H9 (cell line): ENCODE measurements around the gene THRB. TPM values are rescaled to one million over a fixed set of nuclear protein-coding genes. Genes with fewer than 3 reads are reported as not detected.

ENCODE experiments used
- DNase-seq: peaks from one replicate; pipeline ENCODE4 v3.0.0-alpha.2; 2017
- H2AFZ ChIP-seq: one replicate; pipeline ENCODE4 v1.6.1; 2013; ENCODE audit warnings: mild to moderate bottlenecking, low read length, control low read depth, moderate library complexity
- H2AK5ac ChIP-seq: 2 replicates; pipeline ENCODE4 v1.6.1; 2013; ENCODE audit warnings: low read length, control low read depth, mixed read lengths; ENCODE audit not compliant: insufficient read length
- H2BK120ac ChIP-seq: one replicate; pipeline ENCODE4 v1.6.1; 2013; ENCODE audit warnings: low read depth, mild to moderate bottlenecking, low read length, control low read depth, inconsistent platforms; ENCODE audit not compliant: poor library complexity, severe bottlenecking
- H2BK12ac ChIP-seq: 2 replicates; pipeline ENCODE4 v1.6.1; 2013; ENCODE audit warnings: low read length, control low read depth, mixed read lengths, low read depth; ENCODE audit not compliant: insufficient read length
- H2BK15ac ChIP-seq: 2 replicates; pipeline ENCODE4 v1.6.1; 2013; ENCODE audit warnings: low read depth, low read length, control low read depth
- H2BK20ac ChIP-seq: one replicate; pipeline ENCODE4 v1.6.1; 2013; ENCODE audit warnings: low read depth, mild to moderate bottlenecking, low read length, control low read depth, inconsistent platforms; ENCODE audit not compliant: poor library complexity, severe bottlenecking
- H2BK5ac ChIP-seq: 2 replicates; pipeline ENCODE4 v1.6.1; 2013; ENCODE audit warnings: low read length, control low read depth, mixed read lengths; ENCODE audit not compliant: insufficient read length
- H3K14ac ChIP-seq: 2 replicates; pipeline ENCODE4 v1.6.1; 2013; ENCODE audit warnings: low read length, control low read depth; ENCODE audit not compliant: insufficient read depth
- H3K18ac ChIP-seq: 2 replicates; pipeline ENCODE4 v1.6.1; 2013; ENCODE audit warnings: low read depth, mild to moderate bottlenecking, mixed read lengths, low read length, control low read depth; ENCODE audit not compliant: insufficient read length
- H3K23ac ChIP-seq: 2 replicates; pipeline ENCODE4 v1.6.1; 2013; ENCODE audit warnings: low read length, control low read depth, mixed read lengths, low read depth; ENCODE audit not compliant: insufficient read length
- H3K23me2 ChIP-seq: 2 replicates; pipeline ENCODE4 v1.6.1; 2013; ENCODE audit warnings: low read depth, mild to moderate bottlenecking, mixed read lengths, low read length, control low read depth; ENCODE audit not compliant: insufficient read length, poor library complexity, severe bottlenecking
- H3K27ac ChIP-seq: 2 replicates; pipeline ENCODE4 v1.5.1; 2013; ENCODE audit warnings: low read length, control low read depth, mixed read lengths, low read depth; ENCODE audit not compliant: insufficient read length
- H3K27me3 ChIP-seq: 2 replicates; pipeline ENCODE4 v1.6.1; 2013; ENCODE audit warnings: low read length, control low read depth, inconsistent platforms; ENCODE audit not compliant: insufficient read depth
- H3K4ac ChIP-seq: 2 replicates; pipeline ENCODE4 v1.6.1; 2013; ENCODE audit warnings: low read depth, mild to moderate bottlenecking, control low read depth, inconsistent platforms, low read length, moderate library complexity
- H3K4me1 ChIP-seq: 2 replicates; pipeline ENCODE4 v1.6.1; 2013; ENCODE audit warnings: low read length, control low read depth, inconsistent platforms; ENCODE audit not compliant: insufficient read depth
- H3K4me2 ChIP-seq: 2 replicates; pipeline ENCODE4 v1.6.1; 2013; ENCODE audit warnings: low read length, control low read depth, mixed read lengths; ENCODE audit not compliant: insufficient read length, insufficient read depth
- H3K56ac ChIP-seq: 2 replicates; pipeline ENCODE4 v1.6.1; 2013; ENCODE audit warnings: low read depth, mild to moderate bottlenecking, mixed read lengths, low read length, control low read depth; ENCODE audit not compliant: insufficient read length
- H3K79me1 ChIP-seq: 2 replicates; pipeline ENCODE4 v1.6.1; 2013; ENCODE audit warnings: low read depth, mild to moderate bottlenecking, moderate library complexity, low read length, control low read depth, inconsistent platforms; ENCODE audit not compliant: insufficient read depth, poor library complexity, severe bottlenecking
- H3K79me2 ChIP-seq: 2 replicates; pipeline ENCODE4 v1.6.1; 2013; ENCODE audit warnings: low read length, control low read depth, inconsistent platforms; ENCODE audit not compliant: insufficient read depth
- H3K9ac ChIP-seq: 2 replicates; pipeline ENCODE4 v1.6.1; 2013; ENCODE audit warnings: low read length, control low read depth, mixed read lengths; ENCODE audit not compliant: insufficient read length; ENCODE audit errors: extremely low read depth
- H3K9me3 ChIP-seq: one replicate; pipeline ENCODE4 v1.6.1; 2013; ENCODE audit warnings: low read depth, low read length, inconsistent platforms; ENCODE audit not compliant: control insufficient read depth
- H3T11ph ChIP-seq: one replicate; pipeline ENCODE4 v1.6.1; 2013; ENCODE audit warnings: mild to moderate bottlenecking, low read length, control low read depth, inconsistent platforms
- H4K20me1 ChIP-seq: one replicate; pipeline ENCODE4 v1.6.1; 2013; ENCODE audit not compliant: control insufficient read depth, insufficient read length, insufficient read depth
- H4K5ac ChIP-seq: 2 replicates; pipeline ENCODE4 v1.6.1; 2013; ENCODE audit warnings: low read depth, mild to moderate bottlenecking, mixed read lengths, low read length, control low read depth; ENCODE audit not compliant: insufficient read length
- H4K8ac ChIP-seq: replicated peaks from 2 replicates; pipeline ENCODE4 v1.6.1; 2013; ENCODE audit warnings: low read length, control low read depth, mixed read lengths, low read depth; ENCODE audit not compliant: insufficient read length
- H4K91ac ChIP-seq: 2 replicates; pipeline ENCODE4 v1.6.1; 2013; ENCODE audit warnings: low read depth, mild to moderate bottlenecking, moderate library complexity, mixed read lengths, low read length, control low read depth; ENCODE audit not compliant: insufficient read length
- H3K27ac Mint-ChIP-seq, 3 experiments: 2 replicates in 2 of 3; 3 replicates in 1 of 3; pipeline ENCODE4 v1.8.0; 2020 to 2021; ENCODE audit warnings: mixed read lengths in 3 of 3, mild to moderate bottlenecking in 1 of 3, moderate library complexity in 1 of 3
- H3K27me3 Mint-ChIP-seq: 2 replicates; pipeline ENCODE4 v1.8.0; 2021; ENCODE audit warnings: low read depth, mild to moderate bottlenecking, moderate library complexity, mixed read lengths
- H3K36me3 Mint-ChIP-seq, 3 experiments: 2 replicates in 2 of 3; 3 replicates in 1 of 3; pipeline ENCODE4 v1.8.0; 2020 to 2021; ENCODE audit warnings: low read depth in 3 of 3, mixed read lengths in 3 of 3; ENCODE audit not compliant: insufficient read depth in 1 of 3
- H3K4me1 Mint-ChIP-seq, 2 experiments: 2 replicates each; pipeline ENCODE4 v1.8.0; 2020; ENCODE audit warnings: mixed read lengths in 2 of 2
- H3K4me3 Mint-ChIP-seq, 2 experiments: 2 replicates in 1 of 2; 3 replicates in 1 of 2; pipeline ENCODE4 v1.8.0; 2020 to 2021; ENCODE audit warnings: mild to moderate bottlenecking in 2 of 2, mixed read lengths in 2 of 2, moderate library complexity in 1 of 2
- H3K9me3 Mint-ChIP-seq, 2 experiments: 2 replicates in 1 of 2; 3 replicates in 1 of 2; pipeline ENCODE4 v1.8.0; 2020; ENCODE audit warnings: mild to moderate bottlenecking in 2 of 2, mixed read lengths in 2 of 2, moderate library complexity in 1 of 2
- CTCF ChIP-seq: fragments of 200-600 bp; sonication (generic); conservative IDR thresholded peaks from 3 replicates; pipeline ENCODE4 v1.8.0; 2021; ENCODE audit warnings: antibody characterized with exemption, mild to moderate bottlenecking
- total RNA-seq: library from RNA; stranded (reverse); gene quantifications from 2 replicates; pipeline ENCODE4 v1.2.1, GENCODE V29; 2021

The THRB gene
- total RNA-seq, 1 experiment from 2014 or later: 8.6 TPM

DNA sequence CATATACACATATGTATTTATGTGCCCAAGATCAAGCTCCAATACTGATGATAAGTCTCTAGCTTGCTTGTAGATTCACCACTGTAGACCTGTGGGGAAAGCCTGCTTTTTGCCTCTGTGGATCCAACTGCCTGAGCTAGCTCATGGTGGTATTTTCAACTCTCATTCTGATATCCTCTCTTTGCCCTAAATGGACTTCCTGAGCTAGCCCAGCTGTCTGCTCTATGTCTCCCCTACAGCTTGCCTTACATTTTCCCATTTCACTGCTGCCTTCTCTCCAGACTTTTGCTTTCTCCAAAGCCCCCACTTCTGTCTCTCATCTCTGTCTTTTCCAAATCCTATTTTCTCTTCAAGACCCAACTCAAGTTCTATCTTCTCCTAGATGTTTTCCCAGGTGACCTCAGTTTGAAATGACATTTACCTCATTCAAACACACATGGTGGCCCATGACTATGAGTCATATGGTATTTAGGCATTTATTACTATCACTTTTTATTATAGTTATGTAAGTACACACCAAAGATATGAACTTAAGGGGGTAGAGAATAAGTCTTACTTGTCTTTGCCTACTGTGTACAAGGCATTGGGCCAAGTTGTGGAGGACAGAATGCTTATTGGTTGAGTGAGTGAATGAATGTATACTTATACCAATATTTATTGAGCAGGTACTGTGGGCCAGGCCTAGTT, 357.9 kb downstream of the THRB start:
- Histone ChIP-seq H3K18ac (no peak overlapping the region), H3K9me3 (no peaks in the 10 kb centered on the region), H3K4ac (no peak overlapping the region), H3K23ac (no peak overlapping the region), H3K27ac (no peak overlapping the region), H4K8ac (no peak overlapping the region), H2BK20ac (no peak overlapping the region), H4K20me1 (no peaks in the 10 kb centered on the region), H3K79me2 (no peaks in the 10 kb centered on the region), H2AFZ (no peak overlapping the region), H3K27me3 (no peaks in the 10 kb centered on the region), H3K79me1 (no peaks in the 10 kb centered on the region), H2BK5ac (no peak overlapping the region), H3K9ac (no peak overlapping the region), H2BK12ac (no peak overlapping the region), H3T11ph (no peak overlapping the region), H4K5ac (no peak overlapping the region), H3K4me1 (no peaks in the 10 kb centered on the region), H3K4me2 (no peak overlapping the region), H3K14ac (no peak overlapping the region), H3K23me2 (no peaks in the 10 kb centered on the region), H4K91ac (no peak overlapping the region), H3K56ac (no peak overlapping the region), H2AK5ac (no peak overlapping the region), H2BK15ac (no peak overlapping the region), H2BK120ac (no peak overlapping the region)
- TF ChIP-seq CTCF: no peak
- Mint-ChIP-seq H3K4me3 (no peak overlapping the region), H3K27ac (no peak overlapping the region), H3K36me3 (no peaks in the 10 kb centered on the region; a peak in 1 of 7 replicates), H3K9me3 (no peaks in the 10 kb centered on the region), H3K27me3 (no peaks in the 10 kb centered on the region), H3K4me1 (no peaks in the 10 kb centered on the region; a peak in 1 of 4 replicates)
- no peak for DNase-seq
